Cardiac fibroblast (primary cell): Measurements from ENCODE around the gene TAF4B.
A peak's percentile ranks its signal among the peaks of the same experiment; 100 is the strongest.

ENCODE experiments used
- DNase-seq, 2 donors: peaks; one replicate each; pipeline versions ENCODE4 v3.0.0 to v3.0.0-alpha.2; 2010; ENCODE audit warnings: low read depth in 2 of 2
- H3K4me3 ChIP-seq, 2 donors: replicated peaks in 1 of 2; 1 replicate in 1 of 2; 2 replicates in 1 of 2; pipeline ENCODE4 v1.5.1; 2011; ENCODE audit warnings: low read depth in 2 of 2, low read length in 2 of 2, mild to moderate bottlenecking in 2 of 2, moderate library complexity in 1 of 2
- CTCF ChIP-seq: IDR thresholded peaks from one replicate; pipeline ENCODE4 v1.5.1; 2011; ENCODE audit warnings: low read depth, mild to moderate bottlenecking, low read length, inconsistent platforms

The TAF4B gene

GRCh38 chr18:26409091-26409490 is 182.8 kb downstream of the TAF4B start:
- H3K4me3 ChIP-seq: no peak overlapping the region
- DNase-seq: no peak
- TF ChIP-seq CTCF: no peak

- TF ChIP-seq CTCF: no peak
- no peak for DNase-seq
- H3K4me3 ChIP-seq: no peak overlapping the region
Measured at GRCh38 chr18:26414901-26415440, 188.7 kb downstream of the TAF4B start.

DNA sequence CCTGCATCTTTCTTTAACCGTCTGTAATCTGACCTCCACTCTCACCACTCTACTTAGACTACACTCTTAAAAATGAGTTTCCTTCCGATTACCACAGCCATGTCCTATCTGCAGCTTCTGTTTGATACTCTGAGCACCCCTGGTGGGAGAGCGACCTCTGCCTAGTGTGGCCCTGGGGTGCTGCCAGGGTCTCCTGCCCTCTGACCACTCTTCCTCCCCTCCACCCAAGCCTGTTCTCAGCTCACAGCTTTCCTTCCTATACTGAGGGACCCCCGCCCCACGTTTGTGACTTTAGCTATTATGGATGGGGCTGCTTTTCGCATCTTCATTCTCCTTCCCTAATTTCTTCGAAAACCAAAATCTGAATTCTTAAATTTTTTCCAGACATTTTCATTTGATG is 189.4 kb downstream of the TAF4B start:
- no peak overlapping the region for H3K4me3 ChIP-seq
- TF ChIP-seq CTCF: no peak
- DNase-seq: no peak

DNA sequence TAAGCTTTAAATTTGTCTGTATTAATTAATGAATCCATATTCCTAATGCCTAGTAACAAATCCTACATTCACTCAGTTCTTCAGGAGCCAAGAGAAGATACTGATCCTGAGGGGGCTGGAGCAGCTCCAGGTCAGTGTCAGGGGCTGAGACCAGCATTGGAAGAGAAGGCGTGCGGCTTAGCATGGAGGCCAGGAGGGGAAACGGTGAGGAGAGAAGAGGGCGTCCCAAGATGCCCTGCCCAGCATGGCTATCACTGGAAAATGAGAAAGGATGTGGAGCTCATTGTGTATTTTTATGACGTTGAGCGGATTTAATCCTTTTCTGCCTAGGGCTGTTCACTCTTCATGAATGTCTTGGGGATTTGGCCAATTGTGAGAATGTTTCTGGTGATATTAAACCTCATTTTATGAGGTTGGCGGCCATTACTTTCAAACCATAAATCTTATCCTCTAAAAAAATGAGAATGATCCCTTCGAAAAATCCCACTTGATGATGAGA is 190.5 kb downstream of the TAF4B start:
- H3K4me3 ChIP-seq: no peak overlapping the region
- DNase-seq: no peak
- TF ChIP-seq CTCF: no peak

- TF ChIP-seq CTCF: no peak
- no peak for DNase-seq
- H3K4me3 ChIP-seq: no peak overlapping the region
Measured at GRCh38 chr18:26417190-26417589, 190.9 kb downstream of the TAF4B start.

- no peak for DNase-seq
- TF ChIP-seq CTCF: no peak
- H3K4me3 ChIP-seq: no peak overlapping the region
Measured at GRCh38 chr18:26418225-26418624, 192.0 kb downstream of the TAF4B start.

GRCh38 chr18:26419746-26420145 is 193.5 kb downstream of the TAF4B start:
- no peak overlapping the region for H3K4me3 ChIP-seq
- TF ChIP-seq CTCF: no peak
- DNase-seq: peak; percentile 8 to 24
